AG10803 (cell line): ENCODE data around the gene PRDM1.

Experiments used
- DNase-seq: peaks from one replicate; pipeline ENCODE4 v3.0.0; 2010; ENCODE audit warnings: low read depth
- H3K4me3 ChIP-seq: 2 replicates; pipeline ENCODE4 v1.5.1; 2011; ENCODE audit warnings: mild to moderate bottlenecking, low read length, control low read depth
- TF ChIP-seq, protein P1 (sequence below): conservative IDR thresholded peaks from 2 replicates; pipeline ENCODE4 v1.5.1; 2011; ENCODE audit warnings: mild to moderate bottlenecking, low read length, control low read depth, inconsistent platforms

The PRDM1 gene

DNA sequence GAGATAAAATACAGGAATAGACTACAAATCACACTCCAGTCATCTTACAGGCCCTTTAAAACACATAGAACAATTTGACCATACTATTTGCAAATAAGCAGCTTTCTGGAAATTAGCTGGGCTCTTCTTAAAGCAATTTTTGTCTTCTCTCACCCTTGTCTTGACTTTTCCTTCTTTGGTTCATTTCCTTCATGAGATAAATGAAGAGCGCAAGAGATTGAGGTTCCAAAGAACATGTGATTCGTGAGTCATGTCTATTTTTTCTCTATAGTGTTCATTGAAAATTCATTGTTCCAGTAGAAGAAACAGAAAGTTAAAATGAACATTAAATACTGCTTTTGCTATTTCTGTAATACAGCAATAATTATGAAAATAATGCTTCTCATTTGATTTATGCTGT lies 33.9 kb downstream of the PRDM1 start:
- TF ChIP-seq, protein P1, sequence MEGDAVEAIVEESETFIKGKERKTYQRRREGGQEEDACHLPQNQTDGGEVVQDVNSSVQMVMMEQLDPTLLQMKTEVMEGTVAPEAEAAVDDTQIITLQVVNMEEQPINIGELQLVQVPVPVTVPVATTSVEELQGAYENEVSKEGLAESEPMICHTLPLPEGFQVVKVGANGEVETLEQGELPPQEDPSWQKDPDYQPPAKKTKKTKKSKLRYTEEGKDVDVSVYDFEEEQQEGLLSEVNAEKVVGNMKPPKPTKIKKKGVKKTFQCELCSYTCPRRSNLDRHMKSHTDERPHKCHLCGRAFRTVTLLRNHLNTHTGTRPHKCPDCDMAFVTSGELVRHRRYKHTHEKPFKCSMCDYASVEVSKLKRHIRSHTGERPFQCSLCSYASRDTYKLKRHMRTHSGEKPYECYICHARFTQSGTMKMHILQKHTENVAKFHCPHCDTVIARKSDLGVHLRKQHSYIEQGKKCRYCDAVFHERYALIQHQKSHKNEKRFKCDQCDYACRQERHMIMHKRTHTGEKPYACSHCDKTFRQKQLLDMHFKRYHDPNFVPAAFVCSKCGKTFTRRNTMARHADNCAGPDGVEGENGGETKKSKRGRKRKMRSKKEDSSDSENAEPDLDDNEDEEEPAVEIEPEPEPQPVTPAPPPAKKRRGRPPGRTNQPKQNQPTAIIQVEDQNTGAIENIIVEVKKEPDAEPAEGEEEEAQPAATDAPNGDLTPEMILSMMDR = no peak
- DNase-seq = no peak
- no peak overlapping the region for H3K4me3 ChIP-seq

DNA sequence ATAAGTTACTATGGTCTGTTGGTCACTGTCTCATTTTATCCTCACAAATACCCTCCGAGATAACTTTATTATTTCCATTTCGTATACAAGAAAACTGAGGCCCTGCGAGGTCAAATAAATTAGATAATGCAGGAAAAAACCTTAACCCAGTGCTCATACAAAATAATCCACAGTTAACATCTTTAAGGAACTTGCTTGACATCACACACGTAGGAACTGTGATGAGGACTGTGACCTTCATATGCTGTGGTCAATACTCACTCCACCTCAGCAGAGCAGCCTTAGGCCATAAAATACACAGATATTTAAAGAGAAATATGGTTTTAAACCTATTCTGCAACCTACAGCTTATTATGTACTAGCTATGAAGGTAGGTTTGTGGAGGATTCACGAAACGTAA lies 34.3 kb downstream of the PRDM1 start:
- TF ChIP-seq, protein P1 = no peak
- no peak for DNase-seq
- H3K4me3 ChIP-seq = no peak overlapping the region

DNA sequence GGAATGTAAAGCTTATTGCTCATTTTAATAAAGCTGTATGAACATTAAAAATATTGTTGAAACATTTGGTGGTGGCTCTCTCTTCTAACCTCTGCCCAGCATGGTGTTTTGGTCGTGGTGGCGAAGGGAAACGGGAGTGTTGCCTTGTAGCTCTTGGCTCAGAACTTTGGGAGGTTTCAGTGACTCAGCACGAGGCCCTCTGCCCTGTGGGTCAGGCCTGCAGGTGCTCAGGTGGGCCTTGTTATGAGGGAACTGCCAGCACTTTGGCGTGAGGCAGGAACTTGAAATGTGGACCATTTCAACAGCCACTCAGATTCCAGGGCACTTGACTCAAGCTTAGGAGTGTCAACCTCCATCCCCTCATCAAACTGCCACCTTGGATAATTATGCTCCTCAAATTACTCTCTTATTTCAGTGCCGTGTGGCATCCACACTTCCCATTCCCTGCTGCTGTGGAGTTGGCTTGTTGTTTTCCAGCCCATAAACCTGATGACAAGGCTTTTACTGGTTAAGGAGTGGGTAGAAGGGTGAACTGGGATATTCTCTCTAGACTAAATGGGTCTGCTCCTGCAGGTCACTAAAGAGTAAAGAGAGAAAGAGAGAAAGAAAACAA lies 36.3 kb downstream of the PRDM1 start:
- TF ChIP-seq, protein P1 = no peak
- DNase-seq = no peak
- H3K4me3 ChIP-seq = no peak overlapping the region

DNA sequence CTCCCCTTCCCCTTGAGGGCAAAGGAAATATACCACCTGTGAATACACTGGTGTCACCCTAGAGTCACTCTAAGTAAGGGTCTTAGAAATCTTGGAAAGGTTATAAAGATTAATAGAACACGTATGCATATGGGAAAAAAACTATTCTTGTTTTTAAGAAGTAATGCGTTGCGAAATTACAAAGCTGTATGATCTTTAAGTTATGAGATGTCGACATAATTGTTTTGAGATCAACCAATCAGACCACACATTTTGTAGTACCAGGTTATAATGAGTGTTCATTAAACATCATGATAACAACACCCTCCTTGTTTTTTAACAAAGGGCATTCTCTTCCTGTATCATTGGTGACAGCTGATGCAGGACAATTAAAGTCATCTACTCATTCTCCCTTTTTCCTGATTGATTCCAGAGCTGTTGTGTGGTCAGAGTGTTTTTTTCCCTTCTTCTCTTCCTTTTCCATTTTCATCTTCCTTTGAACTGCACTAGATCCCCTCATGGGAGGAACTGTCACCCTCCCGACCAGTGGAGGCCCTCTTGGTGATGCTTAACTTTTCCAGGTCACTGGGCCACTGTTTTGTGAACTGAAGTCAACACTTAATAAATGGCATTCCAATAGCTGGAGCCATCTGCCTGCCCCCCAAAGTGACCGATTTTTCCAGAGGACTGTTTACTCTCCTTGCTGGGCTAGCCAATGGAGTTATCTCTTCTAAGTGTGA lies 37.0 kb downstream of the PRDM1 start:
- TF ChIP-seq, protein P1 = no peak
- H3K4me3 ChIP-seq = no peak overlapping the region
- no peak for DNase-seq

DNA sequence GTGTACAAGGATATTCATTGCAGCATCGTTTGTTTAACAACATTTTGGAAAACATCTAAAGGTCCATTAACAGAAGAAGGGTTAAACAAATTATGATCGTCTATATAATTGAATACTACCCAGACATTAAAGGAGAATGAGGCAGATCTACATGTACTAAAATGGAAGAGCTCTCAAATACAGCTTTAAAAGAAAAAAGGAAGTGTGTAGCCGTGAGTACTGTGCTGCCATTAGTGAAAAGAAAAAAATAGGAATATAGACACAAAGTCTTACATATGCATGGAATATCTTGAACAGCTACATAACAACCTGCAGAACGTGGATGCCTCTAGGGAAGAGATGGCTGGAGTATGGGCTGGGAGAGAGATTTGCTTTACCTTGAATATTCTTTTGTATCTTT lies 37.9 kb downstream of the PRDM1 start:
- TF ChIP-seq, protein P1 = no peak
- no peak overlapping the region for H3K4me3 ChIP-seq
- DNase-seq = no peak

DNA sequence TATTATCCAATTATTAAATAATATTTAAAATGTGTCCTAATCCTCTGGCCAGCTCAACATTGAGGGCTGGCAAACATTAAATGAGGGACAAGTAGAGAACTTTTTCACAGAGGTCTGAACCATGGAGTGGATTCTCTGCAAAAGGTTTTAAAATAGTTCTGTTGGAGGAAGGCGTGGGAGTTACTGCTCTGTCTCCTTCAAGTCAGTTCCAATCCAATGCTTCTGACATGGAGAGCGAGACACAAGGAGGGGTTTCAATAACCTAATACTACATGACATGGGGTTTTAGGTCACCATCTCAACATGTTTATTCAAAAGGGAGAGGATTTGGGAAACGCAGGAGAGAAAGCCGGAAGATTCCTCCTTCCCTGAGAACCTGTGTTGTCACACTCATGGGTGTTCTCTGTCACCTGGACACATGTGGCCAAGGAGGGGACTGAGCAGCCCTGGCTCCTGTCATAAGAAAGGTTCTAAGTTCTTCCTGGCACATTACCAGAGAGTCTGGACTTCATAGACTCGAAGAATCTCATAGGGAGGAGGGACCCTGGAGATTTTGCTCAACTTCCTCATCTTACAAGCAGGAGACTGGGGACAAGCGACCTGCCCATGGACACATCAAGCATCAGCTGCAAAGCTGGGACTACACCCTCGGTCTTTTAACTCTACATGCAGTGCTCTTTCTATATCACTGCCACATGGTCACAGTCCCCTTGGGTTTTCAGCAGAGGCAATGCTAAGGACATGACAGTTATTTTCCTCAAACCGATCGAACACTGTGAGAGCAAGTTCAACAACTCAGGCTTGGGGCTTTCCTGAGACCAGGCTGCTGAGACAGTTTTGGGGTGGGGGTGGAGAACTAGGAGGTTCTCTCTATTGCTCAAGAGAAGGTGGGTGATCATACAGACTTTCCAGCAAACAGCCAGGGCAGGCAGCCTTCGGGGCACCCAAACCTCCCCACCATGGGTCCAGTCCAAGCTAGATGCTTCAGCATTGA lies 38.6 kb downstream of the PRDM1 start:
- H3K4me3 ChIP-seq = no peak overlapping the region
- TF ChIP-seq, protein P1 = no peak
- no peak for DNase-seq
